Measurements from ENCODE around the gene EIF4E1B. TPM values are rescaled to one million over a fixed set of nuclear protein-coding genes. Genes with fewer than 3 reads are reported as not detected.

The EIF4E1B gene
- total RNA-seq, 4 donors from 2014 or later = not detected

DNA sequence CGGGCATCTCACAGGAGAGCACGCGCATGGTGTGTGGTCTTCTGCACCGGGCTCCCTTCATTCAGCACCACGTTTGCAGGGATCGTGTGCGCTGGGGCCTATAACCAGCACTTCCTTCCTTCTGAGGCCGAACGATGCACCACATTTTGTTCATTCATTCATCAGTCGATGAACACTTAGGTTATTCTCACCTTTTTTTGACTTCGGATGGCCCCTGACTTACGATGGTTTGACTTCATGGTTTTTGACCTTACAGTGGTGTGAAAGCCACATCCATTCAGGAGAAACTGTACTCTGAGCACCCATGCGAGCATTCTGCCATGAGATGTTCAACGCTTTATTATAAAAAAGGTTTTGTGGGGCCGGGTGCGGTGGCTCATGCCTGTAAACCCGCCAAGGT lies 44.3 kb downstream of the EIF4E1B start:
- WGBS, 2 donors = 78 to 81% methylated on average over 15 to 17 of the region's 17 CpGs
- intact Hi-C loops (cut with DNase I) = no loop called here
- Histone ChIP-seq H3K27ac (no peak overlapping the region), H3K4me3 (no peak overlapping the region), H3K4me1 (peaks cover 0 to 3% (median 0%) of the 10 kb centered on the region in 3 donors), H3K27me3 (peaks cover 0 to 75% (median 5%) of the 10 kb centered on the region in 4 donors), H3K9me3 (no peaks in the 10 kb centered on the region), H3K36me3 (no peaks in the 10 kb centered on the region)
- TF ChIP-seq, protein P1, sequence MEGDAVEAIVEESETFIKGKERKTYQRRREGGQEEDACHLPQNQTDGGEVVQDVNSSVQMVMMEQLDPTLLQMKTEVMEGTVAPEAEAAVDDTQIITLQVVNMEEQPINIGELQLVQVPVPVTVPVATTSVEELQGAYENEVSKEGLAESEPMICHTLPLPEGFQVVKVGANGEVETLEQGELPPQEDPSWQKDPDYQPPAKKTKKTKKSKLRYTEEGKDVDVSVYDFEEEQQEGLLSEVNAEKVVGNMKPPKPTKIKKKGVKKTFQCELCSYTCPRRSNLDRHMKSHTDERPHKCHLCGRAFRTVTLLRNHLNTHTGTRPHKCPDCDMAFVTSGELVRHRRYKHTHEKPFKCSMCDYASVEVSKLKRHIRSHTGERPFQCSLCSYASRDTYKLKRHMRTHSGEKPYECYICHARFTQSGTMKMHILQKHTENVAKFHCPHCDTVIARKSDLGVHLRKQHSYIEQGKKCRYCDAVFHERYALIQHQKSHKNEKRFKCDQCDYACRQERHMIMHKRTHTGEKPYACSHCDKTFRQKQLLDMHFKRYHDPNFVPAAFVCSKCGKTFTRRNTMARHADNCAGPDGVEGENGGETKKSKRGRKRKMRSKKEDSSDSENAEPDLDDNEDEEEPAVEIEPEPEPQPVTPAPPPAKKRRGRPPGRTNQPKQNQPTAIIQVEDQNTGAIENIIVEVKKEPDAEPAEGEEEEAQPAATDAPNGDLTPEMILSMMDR (IDR thresholded peaks at IDR 0.05) = no peak
- TF ChIP-seq POLR2A (IDR thresholded peaks at IDR 0.05) = no peak
- DNase-seq = no peak

DNA sequence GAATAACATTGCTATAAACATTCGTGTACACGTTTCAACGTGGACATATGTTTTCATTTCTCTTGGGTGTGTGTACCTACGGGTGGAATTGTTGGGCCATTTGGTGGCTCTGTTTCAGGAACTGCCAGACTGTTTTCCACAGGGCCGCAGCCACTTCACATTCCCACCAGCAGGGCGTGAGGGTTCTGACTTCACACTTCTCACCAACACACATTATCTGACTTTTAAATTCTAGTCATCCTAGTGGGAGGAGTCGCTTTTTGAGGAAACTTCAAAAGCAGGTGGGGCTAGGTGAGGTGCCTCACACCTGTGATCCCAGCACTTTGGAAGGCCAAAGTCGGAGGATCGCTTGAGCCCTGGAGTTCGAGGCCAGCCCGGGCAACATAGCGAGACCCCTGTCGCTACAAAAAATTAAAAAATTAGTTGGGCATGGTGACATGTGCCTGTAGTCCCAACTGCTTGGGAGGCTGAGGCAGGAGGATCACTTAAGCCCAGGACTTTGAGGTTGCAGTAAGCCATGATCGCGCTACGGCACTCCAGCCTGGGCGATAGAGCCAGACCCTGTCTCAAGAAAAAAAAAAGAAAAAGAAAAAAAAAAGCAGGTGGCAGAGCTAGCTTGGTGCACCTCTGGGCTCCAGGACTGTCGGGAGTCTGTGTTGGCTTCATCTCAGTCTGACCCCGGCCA lies 45.3 kb downstream of the EIF4E1B start:
- Histone ChIP-seq H3K27ac (no peak overlapping the region), H3K4me3 (no peak overlapping the region), H3K36me3 (no peaks in the 10 kb centered on the region), H3K4me1 (peaks cover 0 to 10% (median 0%) of the 10 kb centered on the region in 3 donors), H3K9me3 (no peaks in the 10 kb centered on the region), H3K27me3 (peaks cover 0 to 76% (median 9%) of the 10 kb centered on the region in 4 donors)
- intact Hi-C loops (cut with DNase I) = no loop called here
- WGBS, 2 donors = 64 to 71% methylated on average over 18 to 19 of the region's 19 CpGs
- DNase-seq = no peak
- TF ChIP-seq, protein P1 (IDR thresholded peaks at IDR 0.05) = peak in 3 of 6 experiments; percentile 5 to 60 (median 42)
- TF ChIP-seq POLR2A (IDR thresholded peaks at IDR 0.05) = no peak

DNA sequence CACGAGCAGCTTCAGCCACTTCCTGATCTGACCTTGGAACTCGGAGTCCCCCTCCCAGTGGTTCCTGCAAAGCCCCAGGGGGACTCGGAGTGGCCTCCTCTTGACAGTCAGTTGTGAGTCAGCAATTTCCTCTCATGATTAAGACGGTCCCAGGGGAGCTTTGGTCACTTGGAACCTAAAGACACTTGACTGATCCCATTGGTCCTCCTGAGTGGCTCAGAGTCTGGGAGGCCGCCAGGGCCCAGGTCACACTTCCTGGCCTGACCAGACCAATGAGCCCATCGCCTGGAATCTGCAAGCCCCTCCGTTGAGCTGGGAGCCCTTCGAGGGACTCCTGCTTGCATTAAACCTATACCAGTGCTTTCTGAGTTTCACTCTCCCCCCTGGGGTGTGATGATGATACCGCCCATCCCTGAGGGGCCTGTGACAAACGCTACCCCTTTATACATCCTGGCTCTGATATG lies 45.9 kb downstream of the EIF4E1B start:
- no peaks in the 10 kb centered on the region for H3K36me3 ChIP-seq
- no peak overlapping the region for H3K4me3 ChIP-seq
- WGBS, 2 donors = 43 to 54% methylated on average over 7 to 8 of the region's 10 CpGs
- peaks cover 0 to 76% (median 9%) of the 10 kb centered on the region in 4 donors for H3K27me3 ChIP-seq
- intact Hi-C loops (cut with DNase I) = no loop called here
- peaks cover 0 to 10% (median 0%) of the 10 kb centered on the region in 3 donors for H3K4me1 ChIP-seq
- no peaks in the 10 kb centered on the region for H3K9me3 ChIP-seq
- no peak overlapping the region for H3K27ac ChIP-seq
- TF ChIP-seq, protein P1 (IDR thresholded peaks at IDR 0.05) = no peak
- TF ChIP-seq POLR2A (IDR thresholded peaks at IDR 0.05) = no peak
- DNase-seq = no peak

DNA sequence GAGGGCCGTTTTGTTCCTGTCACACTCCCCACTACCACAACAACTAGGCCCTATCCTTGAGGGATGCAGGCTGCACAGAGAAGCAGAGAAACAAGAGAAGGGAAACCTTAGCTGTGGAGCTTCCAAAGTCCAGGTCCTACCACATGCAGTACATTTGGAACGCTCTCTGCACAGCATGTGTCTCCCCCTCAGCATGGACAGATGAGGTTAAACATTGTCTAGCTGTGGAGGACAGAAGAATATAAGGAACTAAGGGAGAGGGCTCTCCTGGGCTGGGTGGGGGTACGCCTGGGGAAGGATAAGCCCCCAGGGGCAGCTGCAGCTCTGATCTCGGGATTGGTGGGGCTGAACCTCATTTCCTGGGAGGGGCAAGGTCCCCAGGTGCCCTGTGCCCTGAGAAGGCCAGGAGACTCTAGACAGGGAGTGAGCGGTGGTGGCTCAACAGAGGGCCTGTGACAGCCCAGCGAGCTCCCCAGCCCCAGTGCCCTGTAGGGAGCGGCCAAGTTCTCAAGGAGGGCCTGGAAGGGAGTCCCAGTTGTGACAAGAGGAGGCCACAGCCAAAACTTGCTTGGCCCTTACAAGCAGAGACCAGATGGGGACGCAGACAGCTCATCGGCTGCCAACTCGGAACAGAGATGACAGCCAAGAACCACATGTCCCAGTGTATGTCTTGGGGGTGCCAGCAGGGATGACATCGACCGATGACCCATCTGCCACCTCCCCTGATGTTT lies 46.9 kb downstream of the EIF4E1B start:
- Histone ChIP-seq H3K4me3 (no peak overlapping the region), H3K27me3 (peaks cover 0 to 76% (median 9%) of the 10 kb centered on the region in 4 donors)
- intact Hi-C loops (cut with DNase I) = no loop called here

DNA sequence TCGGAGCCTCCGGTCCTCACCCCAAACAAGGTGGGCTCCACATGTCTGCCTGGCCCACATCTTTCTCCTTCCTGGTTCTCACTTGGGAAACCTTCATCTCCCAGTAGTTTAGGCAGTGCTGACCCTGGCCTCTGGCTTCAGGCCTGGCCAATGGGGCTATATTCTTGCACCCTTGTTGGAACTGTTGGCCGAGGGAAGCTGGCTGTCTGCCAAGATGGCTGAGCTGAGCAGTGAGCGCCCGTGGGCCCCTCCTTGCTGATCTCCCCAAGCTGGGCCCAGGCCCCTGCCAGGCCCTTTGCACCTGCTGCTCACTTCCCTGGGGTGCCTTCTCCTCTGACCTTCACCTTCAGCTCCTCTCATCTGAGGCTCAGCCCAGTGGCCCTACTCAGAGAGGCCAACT lies 48.1 kb downstream of the EIF4E1B start:
- Histone ChIP-seq H3K27me3 (peaks cover 0 to 80% (median 9%) of the 10 kb centered on the region in 4 donors), H3K27ac (no peak overlapping the region), H3K4me3 (no peak overlapping the region), H3K4me1 (peaks cover 0 to 10% (median 0%) of the 10 kb centered on the region in 3 donors), H3K36me3 (no peaks in the 10 kb centered on the region), H3K9me3 (no peaks in the 10 kb centered on the region)
- TF ChIP-seq POLR2A (IDR thresholded peaks at IDR 0.05) = no peak
- TF ChIP-seq, protein P1 (IDR thresholded peaks at IDR 0.05) = no peak
- DNase-seq = no peak
- intact Hi-C loops (cut with DNase I) = no loop called here
- 72 to 90% methylated on average over 5 of the region's 5 CpGs for WGBS, 2 donors

More for the DNA sequence above, 46.9 kb downstream of the EIF4E1B start:
- no peak for DNase-seq
- H3K4me1 ChIP-seq = peaks cover 0 to 10% (median 0%) of the 10 kb centered on the region in 3 donors
- H3K27ac ChIP-seq = no peak overlapping the region
- no peak for TF ChIP-seq POLR2A (IDR thresholded peaks at IDR 0.05)
- no peaks in the 10 kb centered on the region for H3K9me3 ChIP-seq
- WGBS, 2 donors = 74 to 86% methylated on average over 4 of the region's 12 CpGs
- no peaks in the 10 kb centered on the region for H3K36me3 ChIP-seq
